DND-41 (cell line): ENCODE data around the gene TSHB.

Experiments
- CTCF ChIP-seq: IDR thresholded peaks from 2 replicates; pipeline ENCODE4 v1.5.1; 2012; ENCODE audit warnings: borderline replicate concordance, low read length, moderate library complexity, mild to moderate bottlenecking; ENCODE audit not compliant: poor library complexity, severe bottlenecking; ENCODE audit errors: extremely low read depth
- EZH2 ChIP-seq: IDR thresholded peaks from 3 replicates; pipeline ENCODE4 v1.6.1; 2012; ENCODE audit warnings: borderline replicate concordance, low read depth, mild to moderate bottlenecking, moderate library complexity, low read length, inconsistent platforms; ENCODE audit not compliant: severe bottlenecking

GRCh38 chr1:115071012-115071664 is 41.5 kb downstream of the TSHB start:
- TF ChIP-seq CTCF (no peak), EZH2 (no peak)
